H9 (cell line): ENCODE results near the gene ITGA2. TPM values are rescaled to one million over a fixed set of nuclear protein-coding genes. Genes with fewer than 3 reads are reported as not detected.

Experiments
- DNase-seq: peaks from one replicate; pipeline ENCODE4 v3.0.0-alpha.2; 2017
- H2AFZ ChIP-seq: one replicate; pipeline ENCODE4 v1.6.1; 2013; ENCODE audit warnings: mild to moderate bottlenecking, low read length, control low read depth, moderate library complexity
- H2AK5ac ChIP-seq: 2 replicates; pipeline ENCODE4 v1.6.1; 2013; ENCODE audit warnings: low read length, control low read depth, mixed read lengths; ENCODE audit not compliant: insufficient read length
- H2BK120ac ChIP-seq: one replicate; pipeline ENCODE4 v1.6.1; 2013; ENCODE audit warnings: low read depth, mild to moderate bottlenecking, low read length, control low read depth, inconsistent platforms; ENCODE audit not compliant: poor library complexity, severe bottlenecking
- H2BK12ac ChIP-seq: 2 replicates; pipeline ENCODE4 v1.6.1; 2013; ENCODE audit warnings: low read length, control low read depth, mixed read lengths, low read depth; ENCODE audit not compliant: insufficient read length
- H2BK15ac ChIP-seq: 2 replicates; pipeline ENCODE4 v1.6.1; 2013; ENCODE audit warnings: low read depth, low read length, control low read depth
- H2BK20ac ChIP-seq: one replicate; pipeline ENCODE4 v1.6.1; 2013; ENCODE audit warnings: low read depth, mild to moderate bottlenecking, low read length, control low read depth, inconsistent platforms; ENCODE audit not compliant: poor library complexity, severe bottlenecking
- H2BK5ac ChIP-seq: 2 replicates; pipeline ENCODE4 v1.6.1; 2013; ENCODE audit warnings: low read length, control low read depth, mixed read lengths; ENCODE audit not compliant: insufficient read length
- H3K14ac ChIP-seq: 2 replicates; pipeline ENCODE4 v1.6.1; 2013; ENCODE audit warnings: low read length, control low read depth; ENCODE audit not compliant: insufficient read depth
- H3K18ac ChIP-seq: 2 replicates; pipeline ENCODE4 v1.6.1; 2013; ENCODE audit warnings: low read depth, mild to moderate bottlenecking, mixed read lengths, low read length, control low read depth; ENCODE audit not compliant: insufficient read length
- H3K23ac ChIP-seq: 2 replicates; pipeline ENCODE4 v1.6.1; 2013; ENCODE audit warnings: low read length, control low read depth, mixed read lengths, low read depth; ENCODE audit not compliant: insufficient read length
- H3K23me2 ChIP-seq: 2 replicates; pipeline ENCODE4 v1.6.1; 2013; ENCODE audit warnings: low read depth, mild to moderate bottlenecking, mixed read lengths, low read length, control low read depth; ENCODE audit not compliant: insufficient read length, poor library complexity, severe bottlenecking
- H3K27ac ChIP-seq: 2 replicates; pipeline ENCODE4 v1.5.1; 2013; ENCODE audit warnings: low read length, control low read depth, mixed read lengths, low read depth; ENCODE audit not compliant: insufficient read length
- H3K27me3 ChIP-seq: 2 replicates; pipeline ENCODE4 v1.6.1; 2013; ENCODE audit warnings: low read length, control low read depth, inconsistent platforms; ENCODE audit not compliant: insufficient read depth
- H3K4ac ChIP-seq: 2 replicates; pipeline ENCODE4 v1.6.1; 2013; ENCODE audit warnings: low read depth, mild to moderate bottlenecking, control low read depth, inconsistent platforms, low read length, moderate library complexity
- H3K4me1 ChIP-seq: 2 replicates; pipeline ENCODE4 v1.6.1; 2013; ENCODE audit warnings: low read length, control low read depth, inconsistent platforms; ENCODE audit not compliant: insufficient read depth
- H3K4me2 ChIP-seq: 2 replicates; pipeline ENCODE4 v1.6.1; 2013; ENCODE audit warnings: low read length, control low read depth, mixed read lengths; ENCODE audit not compliant: insufficient read length, insufficient read depth
- H3K56ac ChIP-seq: 2 replicates; pipeline ENCODE4 v1.6.1; 2013; ENCODE audit warnings: low read depth, mild to moderate bottlenecking, mixed read lengths, low read length, control low read depth; ENCODE audit not compliant: insufficient read length
- H3K79me1 ChIP-seq: 2 replicates; pipeline ENCODE4 v1.6.1; 2013; ENCODE audit warnings: low read depth, mild to moderate bottlenecking, moderate library complexity, low read length, control low read depth, inconsistent platforms; ENCODE audit not compliant: insufficient read depth, poor library complexity, severe bottlenecking
- H3K79me2 ChIP-seq: 2 replicates; pipeline ENCODE4 v1.6.1; 2013; ENCODE audit warnings: low read length, control low read depth, inconsistent platforms; ENCODE audit not compliant: insufficient read depth
- H3K9ac ChIP-seq: 2 replicates; pipeline ENCODE4 v1.6.1; 2013; ENCODE audit warnings: low read length, control low read depth, mixed read lengths; ENCODE audit not compliant: insufficient read length; ENCODE audit errors: extremely low read depth
- H3K9me3 ChIP-seq: one replicate; pipeline ENCODE4 v1.6.1; 2013; ENCODE audit warnings: low read depth, low read length, inconsistent platforms; ENCODE audit not compliant: control insufficient read depth
- H3T11ph ChIP-seq: one replicate; pipeline ENCODE4 v1.6.1; 2013; ENCODE audit warnings: mild to moderate bottlenecking, low read length, control low read depth, inconsistent platforms
- H4K20me1 ChIP-seq: one replicate; pipeline ENCODE4 v1.6.1; 2013; ENCODE audit not compliant: control insufficient read depth, insufficient read length, insufficient read depth
- H4K5ac ChIP-seq: 2 replicates; pipeline ENCODE4 v1.6.1; 2013; ENCODE audit warnings: low read depth, mild to moderate bottlenecking, mixed read lengths, low read length, control low read depth; ENCODE audit not compliant: insufficient read length
- H4K8ac ChIP-seq: replicated peaks from 2 replicates; pipeline ENCODE4 v1.6.1; 2013; ENCODE audit warnings: low read length, control low read depth, mixed read lengths, low read depth; ENCODE audit not compliant: insufficient read length
- H4K91ac ChIP-seq: 2 replicates; pipeline ENCODE4 v1.6.1; 2013; ENCODE audit warnings: low read depth, mild to moderate bottlenecking, moderate library complexity, mixed read lengths, low read length, control low read depth; ENCODE audit not compliant: insufficient read length
- H3K27ac Mint-ChIP-seq, 3 experiments: 2 replicates in 2 of 3; 3 replicates in 1 of 3; pipeline ENCODE4 v1.8.0; 2020 to 2021; ENCODE audit warnings: mixed read lengths in 3 of 3, mild to moderate bottlenecking in 1 of 3, moderate library complexity in 1 of 3
- H3K27me3 Mint-ChIP-seq: 2 replicates; pipeline ENCODE4 v1.8.0; 2021; ENCODE audit warnings: low read depth, mild to moderate bottlenecking, moderate library complexity, mixed read lengths
- H3K36me3 Mint-ChIP-seq, 3 experiments: 2 replicates in 2 of 3; 3 replicates in 1 of 3; pipeline ENCODE4 v1.8.0; 2020 to 2021; ENCODE audit warnings: low read depth in 3 of 3, mixed read lengths in 3 of 3; ENCODE audit not compliant: insufficient read depth in 1 of 3
- H3K4me1 Mint-ChIP-seq, 2 experiments: 2 replicates each; pipeline ENCODE4 v1.8.0; 2020; ENCODE audit warnings: mixed read lengths in 2 of 2
- H3K4me3 Mint-ChIP-seq, 2 experiments: 2 replicates in 1 of 2; 3 replicates in 1 of 2; pipeline ENCODE4 v1.8.0; 2020 to 2021; ENCODE audit warnings: mild to moderate bottlenecking in 2 of 2, mixed read lengths in 2 of 2, moderate library complexity in 1 of 2
- H3K9me3 Mint-ChIP-seq, 2 experiments: 2 replicates in 1 of 2; 3 replicates in 1 of 2; pipeline ENCODE4 v1.8.0; 2020; ENCODE audit warnings: mild to moderate bottlenecking in 2 of 2, mixed read lengths in 2 of 2, moderate library complexity in 1 of 2
- WGBS: extraction: QIAGEN DNeasy Blood & Tissue Kit; methylation state at CpG from one replicate; pipeline ENCODE4 v1.1.7; 2013; ENCODE audit warnings: missing lambda C conversion rate, low lambda C conversion rate, mixed read lengths; ENCODE audit not compliant: insufficient read length; ENCODE audit errors: extremely low coverage; 5-methylcytosine and 5-hydroxymethylcytosine counted together
- total RNA-seq: library from RNA; stranded (reverse); gene quantifications from 2 replicates; pipeline ENCODE4 v1.2.1, GENCODE V29; 2021
- TF ChIP-seq, protein P1 (sequence below): fragments of 200-600 bp; sonication (generic); conservative IDR thresholded peaks from 3 replicates; pipeline ENCODE4 v1.8.0; 2021; ENCODE audit warnings: antibody characterized with exemption, mild to moderate bottlenecking

The ITGA2 gene
- total RNA-seq, 1 experiment from 2014 or later = 3.0 TPM

DNA sequence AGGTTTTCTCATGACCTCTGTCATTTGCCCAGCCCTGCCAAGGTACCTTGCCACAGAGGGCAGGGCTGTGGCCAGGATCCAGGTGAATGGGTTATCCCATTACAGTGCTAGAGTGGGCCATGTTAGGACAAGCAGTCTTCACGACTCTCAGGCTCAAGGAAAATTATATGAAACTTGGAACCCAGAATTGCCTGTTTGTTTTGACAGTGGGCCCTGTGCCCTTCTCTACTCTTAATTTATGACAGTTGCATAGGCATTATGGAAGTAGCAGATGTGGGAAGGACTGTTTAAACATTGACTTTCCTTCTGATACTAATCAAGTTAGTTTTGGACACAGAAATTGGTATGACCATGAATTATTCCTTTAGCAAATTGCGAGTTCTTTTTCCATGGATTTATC, 41.7 kb downstream of the ITGA2 start:
- no peak overlapping the region for H3K9ac ChIP-seq
- H3K23me2 ChIP-seq = no peaks in the 10 kb centered on the region
- H3T11ph ChIP-seq = no peak overlapping the region
- H3K14ac ChIP-seq = no peak overlapping the region
- H3K79me1 ChIP-seq = no peaks in the 10 kb centered on the region
- H2BK15ac ChIP-seq = no peak overlapping the region
- no peak overlapping the region for H3K4me2 ChIP-seq
- peaks cover 5 to 8% of the 10 kb centered on the region in 2 experiments; a peak in 2 of 4 replicates for H3K4me1 Mint-ChIP-seq
- no peak overlapping the region for H2BK12ac ChIP-seq
- TF ChIP-seq, protein P1, sequence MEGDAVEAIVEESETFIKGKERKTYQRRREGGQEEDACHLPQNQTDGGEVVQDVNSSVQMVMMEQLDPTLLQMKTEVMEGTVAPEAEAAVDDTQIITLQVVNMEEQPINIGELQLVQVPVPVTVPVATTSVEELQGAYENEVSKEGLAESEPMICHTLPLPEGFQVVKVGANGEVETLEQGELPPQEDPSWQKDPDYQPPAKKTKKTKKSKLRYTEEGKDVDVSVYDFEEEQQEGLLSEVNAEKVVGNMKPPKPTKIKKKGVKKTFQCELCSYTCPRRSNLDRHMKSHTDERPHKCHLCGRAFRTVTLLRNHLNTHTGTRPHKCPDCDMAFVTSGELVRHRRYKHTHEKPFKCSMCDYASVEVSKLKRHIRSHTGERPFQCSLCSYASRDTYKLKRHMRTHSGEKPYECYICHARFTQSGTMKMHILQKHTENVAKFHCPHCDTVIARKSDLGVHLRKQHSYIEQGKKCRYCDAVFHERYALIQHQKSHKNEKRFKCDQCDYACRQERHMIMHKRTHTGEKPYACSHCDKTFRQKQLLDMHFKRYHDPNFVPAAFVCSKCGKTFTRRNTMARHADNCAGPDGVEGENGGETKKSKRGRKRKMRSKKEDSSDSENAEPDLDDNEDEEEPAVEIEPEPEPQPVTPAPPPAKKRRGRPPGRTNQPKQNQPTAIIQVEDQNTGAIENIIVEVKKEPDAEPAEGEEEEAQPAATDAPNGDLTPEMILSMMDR = no peak
- no peaks in the 10 kb centered on the region for H3K36me3 Mint-ChIP-seq
- H3K4me1 ChIP-seq = no peaks in the 10 kb centered on the region; the same call in 1 of the 2 replicates
- H3K4me3 Mint-ChIP-seq = no peak overlapping the region
- H3K27me3 Mint-ChIP-seq = no peaks in the 10 kb centered on the region
- H3K9me3 Mint-ChIP-seq = no peaks in the 10 kb centered on the region
- WGBS = no CpG with 5 or more reads among the region's 2 CpGs
- no peak overlapping the region for H3K27ac ChIP-seq
- no peak overlapping the region for H2BK20ac ChIP-seq
- H3K27ac Mint-ChIP-seq = no peak overlapping the region
- no peaks in the 10 kb centered on the region for H4K20me1 ChIP-seq
- no peak overlapping the region for H2AK5ac ChIP-seq
- no peak overlapping the region for H2BK5ac ChIP-seq
- H4K5ac ChIP-seq = no peak overlapping the region
- no peak overlapping the region for H4K91ac ChIP-seq
- H2AFZ ChIP-seq = no peak overlapping the region
- H3K79me2 ChIP-seq = no peaks in the 10 kb centered on the region
- no peak overlapping the region for H2BK120ac ChIP-seq
- H3K4ac ChIP-seq = no peak overlapping the region
- H3K23ac ChIP-seq = no peak overlapping the region
- no peak overlapping the region for H4K8ac ChIP-seq
- H3K56ac ChIP-seq = no peak overlapping the region
- H3K9me3 ChIP-seq = no peaks in the 10 kb centered on the region
- DNase-seq = no peak
- no peaks in the 10 kb centered on the region for H3K27me3 ChIP-seq
- H3K18ac ChIP-seq = no peak overlapping the region
